HG02970 (cell line): ENCODE measurements around the gene HEATR3.

Source experiments
- ATAC-seq: cut with Tn5 transposase; IDR thresholded peaks from one replicate; pipeline ENCODE4 v1.9.1; 2021; ENCODE audit warnings: mild to moderate bottlenecking, moderate library complexity, moderate number of reproducible peaks; ENCODE audit not compliant: unreplicated experiment, low FRiP score

Gene HEATR3

GRCh38 chr16:50056226-50056625 lies 9.5 kb upstream of the HEATR3 start:
- ATAC-seq: no peak

DNA sequence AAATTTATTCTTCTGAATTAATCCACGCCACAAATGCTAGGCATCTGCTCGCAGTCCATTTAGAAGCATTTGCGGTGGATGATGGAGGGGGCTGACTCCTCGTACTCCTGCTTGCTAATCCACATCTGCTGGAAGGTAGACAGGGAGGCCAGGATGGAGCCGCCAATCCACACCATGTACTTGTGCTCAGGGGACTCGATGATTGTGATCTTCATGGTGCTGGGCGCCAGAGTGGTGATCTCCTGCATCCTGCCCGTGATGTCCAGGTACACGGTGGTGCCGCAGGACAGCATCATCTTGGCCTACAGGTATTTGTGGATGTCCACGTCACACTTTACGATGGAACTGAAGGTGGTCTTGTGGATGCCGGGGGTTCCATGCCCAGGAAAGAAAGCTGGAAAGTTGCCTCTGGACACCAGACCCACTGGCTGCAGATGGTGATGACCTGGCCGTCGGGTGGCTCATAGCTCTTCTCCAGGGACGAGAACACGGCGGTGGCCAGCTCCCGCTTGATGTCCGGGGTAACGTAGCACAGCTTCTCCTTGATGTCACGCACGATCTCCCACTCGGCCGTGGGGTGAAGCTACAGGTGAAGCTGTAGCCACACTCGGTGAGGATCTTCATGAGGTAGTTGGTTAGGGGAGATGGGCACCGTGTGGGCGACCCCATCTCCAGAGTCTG lies 7.5 kb upstream of the HEATR3 start:
- ATAC-seq: no peak

GRCh38 chr16:50059111-50059510 lies 6.7 kb upstream of the HEATR3 start:
- ATAC-seq: no peak

DNA sequence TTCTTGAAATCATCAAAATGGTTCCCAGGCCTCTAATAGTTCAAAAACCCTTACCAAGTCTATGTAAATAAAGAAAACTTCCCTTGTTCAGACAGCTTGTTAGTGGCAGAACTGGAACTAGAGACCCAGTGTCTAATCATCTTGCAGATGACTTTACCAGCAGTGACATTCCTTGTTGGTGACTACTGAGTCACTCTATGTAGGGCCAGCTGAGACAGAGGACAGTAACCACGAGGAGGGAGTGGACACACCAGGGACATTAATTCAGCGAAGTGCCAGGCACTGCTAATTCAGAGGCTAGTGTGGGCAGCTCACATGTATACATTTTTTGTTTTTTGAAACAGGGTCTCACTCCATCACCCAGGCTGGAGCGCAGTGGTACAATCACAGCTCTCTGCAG lies 6.1 kb upstream of the HEATR3 start:
- no peak for ATAC-seq

DNA sequence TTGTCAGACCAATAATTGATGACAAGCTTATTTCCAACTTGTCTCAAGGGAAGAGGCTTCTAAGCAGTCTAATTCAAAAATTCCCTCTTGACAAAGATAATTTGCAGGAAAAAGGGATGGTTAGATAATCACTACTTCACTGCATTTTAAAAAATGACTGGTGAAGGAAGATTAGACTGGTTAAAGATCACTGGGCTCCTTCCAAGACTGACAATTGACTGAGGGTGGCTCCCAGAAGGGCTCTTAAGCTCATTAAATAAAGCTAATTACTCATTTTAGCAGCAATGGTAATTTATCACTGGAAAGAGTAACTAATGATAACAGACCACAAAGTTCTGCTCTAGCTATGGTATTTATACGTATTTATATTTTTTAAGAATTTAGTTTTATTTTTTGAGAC lies 4.4 kb upstream of the HEATR3 start:
- ATAC-seq: no peak

DNA sequence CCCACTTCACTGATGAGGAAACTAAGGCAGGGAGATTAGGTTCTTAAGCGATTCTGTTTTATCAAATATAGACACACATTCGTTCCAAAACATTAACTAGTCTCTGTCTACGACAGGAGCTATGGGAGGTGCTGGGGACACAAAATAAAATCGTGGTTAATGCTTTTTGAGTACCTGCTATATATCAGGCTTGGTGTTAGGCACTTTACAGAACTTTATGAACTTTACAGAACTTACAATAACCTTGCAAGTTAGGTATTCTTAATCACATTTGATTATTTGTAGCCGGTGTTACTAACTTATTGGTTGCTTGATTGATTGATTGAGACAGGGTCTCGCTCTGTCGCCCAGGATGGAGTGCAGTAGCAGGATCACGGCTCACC lies 538 bp upstream of the HEATR3 start:
- no peak for ATAC-seq

DNA sequence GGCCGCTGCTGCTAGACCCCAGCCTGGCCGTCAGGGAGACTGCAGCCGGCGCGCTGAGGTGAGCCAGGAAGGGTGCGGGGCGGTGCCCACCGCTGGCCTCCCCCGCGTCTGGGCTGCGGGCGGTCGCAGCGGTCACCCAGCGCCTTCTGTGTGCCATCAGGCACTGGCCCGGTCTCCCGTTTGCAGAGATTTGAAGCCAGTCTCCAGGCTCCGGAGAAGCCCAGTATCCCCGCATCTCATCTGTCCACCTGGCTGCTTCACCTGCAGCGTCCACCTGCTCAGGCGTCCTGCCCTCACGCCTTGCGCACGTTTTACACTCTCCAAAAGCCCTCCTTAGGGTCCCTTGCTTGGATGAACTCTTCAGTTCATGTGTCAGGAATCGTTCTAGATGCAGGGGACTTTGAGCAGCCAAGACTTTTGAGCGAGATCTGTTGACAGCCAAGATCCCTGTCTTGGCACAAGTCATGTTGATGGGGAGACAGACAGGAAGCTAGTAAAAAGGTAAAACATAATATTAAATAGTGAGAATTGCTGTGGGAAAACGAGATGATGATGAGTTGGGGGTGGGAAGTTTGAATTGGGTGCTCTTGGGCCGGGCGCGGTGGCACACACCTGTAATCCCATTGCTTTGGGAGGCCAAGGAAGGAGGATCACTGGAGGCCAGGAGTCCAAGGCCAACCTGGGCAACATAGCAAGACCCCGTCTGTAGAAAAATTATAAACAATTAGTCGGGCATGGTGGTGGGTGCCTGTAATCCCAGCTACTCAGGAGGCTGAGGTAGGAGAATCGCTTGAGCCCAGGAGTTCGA lies 916 bp downstream of the HEATR3 start:
- ATAC-seq: peak; percentile 4

DNA sequence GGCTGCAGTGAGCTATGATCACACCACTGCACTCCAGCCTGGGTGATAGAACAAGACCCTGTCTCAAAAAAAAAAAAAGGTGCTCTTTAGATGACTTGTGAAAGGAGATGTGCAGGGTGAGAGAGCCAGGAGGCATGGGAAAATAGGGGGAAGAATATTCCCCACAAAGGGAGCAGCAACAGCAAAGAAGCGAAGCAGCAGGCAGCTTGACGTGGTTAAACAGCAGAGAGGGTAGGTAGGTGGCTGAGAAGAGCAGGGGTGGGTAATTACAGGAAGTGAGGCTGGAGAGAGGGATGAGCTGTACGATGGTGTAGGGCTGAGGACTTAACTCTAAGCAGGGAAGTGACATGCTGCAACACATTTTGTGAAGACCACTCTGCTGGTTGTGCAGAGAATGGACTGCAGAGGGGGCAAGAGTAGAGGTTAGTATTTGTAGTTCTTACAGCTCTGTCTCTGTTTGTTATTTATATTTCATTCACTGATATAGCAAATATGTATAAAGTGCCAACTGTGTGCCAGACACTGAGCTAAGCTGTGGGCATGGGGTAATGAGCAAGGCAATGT lies 1.6 kb downstream of the HEATR3 start:
- no peak for ATAC-seq

DNA sequence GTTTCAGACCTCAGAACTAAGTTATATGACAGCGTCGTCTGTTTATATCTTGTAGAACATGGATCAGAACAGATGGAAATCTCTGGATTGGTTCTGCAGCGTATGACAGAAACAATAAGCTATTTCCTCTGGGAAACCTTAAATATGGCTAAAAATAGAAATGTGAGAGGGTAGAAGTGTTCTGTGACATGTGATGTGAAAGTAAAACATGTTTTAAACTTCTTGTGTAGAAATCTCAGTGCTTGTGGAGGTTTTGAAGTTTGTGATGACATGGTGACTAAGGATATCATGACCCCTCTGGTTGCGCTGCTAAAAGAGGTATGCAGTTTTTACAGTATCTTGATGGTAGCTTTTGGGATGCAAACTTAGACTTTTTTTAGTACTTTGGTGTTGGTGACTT lies 2.8 kb downstream of the HEATR3 start:
- no peak for ATAC-seq

DNA sequence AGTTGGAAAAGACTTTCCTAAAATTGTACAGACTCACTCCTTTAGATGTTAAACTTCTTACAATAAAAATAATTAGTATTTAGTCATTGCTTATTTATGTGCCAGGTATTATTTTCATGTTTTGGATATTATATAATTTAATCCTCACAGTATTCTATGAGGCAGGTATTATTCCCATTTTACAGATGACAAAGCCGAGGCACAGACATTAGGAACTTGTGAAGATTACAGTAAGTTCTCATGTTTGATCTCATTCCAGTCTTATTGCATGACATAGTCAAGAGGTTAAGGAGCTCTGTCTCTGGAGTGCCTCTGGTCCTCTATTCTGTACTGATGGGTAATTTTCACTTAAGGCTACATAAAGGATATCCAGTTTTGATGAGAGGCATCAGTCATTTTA lies 3.3 kb downstream of the HEATR3 start:
- ATAC-seq: no peak

DNA sequence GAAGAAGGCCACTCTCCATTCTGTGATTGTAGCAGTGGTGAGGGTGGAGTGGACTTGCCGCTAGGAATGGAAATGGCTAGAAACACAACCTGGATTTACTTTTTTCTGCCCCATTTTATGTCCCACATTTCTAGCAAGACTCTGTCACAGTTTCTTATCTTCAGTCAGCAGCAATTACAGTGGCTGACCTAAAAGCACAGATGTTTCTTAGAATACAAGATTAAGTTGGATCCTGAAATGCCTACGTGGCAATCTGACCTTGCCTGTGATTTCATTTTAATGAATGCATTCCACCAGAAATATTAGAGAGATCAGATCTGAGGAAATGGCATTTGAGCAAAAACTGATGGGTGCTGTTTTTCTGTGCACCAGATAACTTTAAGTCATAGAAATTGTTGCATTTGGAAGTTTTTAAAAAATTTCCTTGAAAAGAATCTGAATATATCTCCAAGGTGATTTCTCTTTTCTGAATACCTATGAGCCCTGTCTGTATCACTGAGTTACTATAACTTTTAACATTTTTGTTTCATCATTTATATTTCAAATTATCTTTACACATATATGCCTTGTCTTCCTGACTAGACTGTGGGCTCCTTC lies 5.4 kb downstream of the HEATR3 start:
- ATAC-seq: no peak

DNA sequence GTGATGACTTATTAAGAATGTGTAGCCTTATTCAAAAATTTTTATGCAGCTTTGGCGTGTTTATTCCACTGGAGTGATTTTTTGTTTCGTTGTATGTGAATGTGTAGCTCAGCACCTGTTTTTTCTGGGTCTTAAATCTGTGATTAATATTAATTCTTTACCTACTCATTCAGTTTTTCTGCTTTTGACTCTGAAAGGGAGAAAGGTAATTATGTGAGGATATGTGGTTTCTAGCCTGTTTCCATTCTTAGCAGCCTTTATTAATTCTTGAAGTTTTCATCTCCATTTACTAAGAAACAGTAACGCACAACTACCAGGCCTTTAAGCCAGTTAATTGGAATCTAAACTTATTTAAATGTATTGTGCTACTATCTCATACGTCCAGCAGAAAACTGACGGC lies 7.0 kb downstream of the HEATR3 start:
- ATAC-seq: no peak

- no peak for ATAC-seq
Observed at GRCh38 chr16:50079397-50080140, 13.8 kb downstream of the HEATR3 start.

DNA sequence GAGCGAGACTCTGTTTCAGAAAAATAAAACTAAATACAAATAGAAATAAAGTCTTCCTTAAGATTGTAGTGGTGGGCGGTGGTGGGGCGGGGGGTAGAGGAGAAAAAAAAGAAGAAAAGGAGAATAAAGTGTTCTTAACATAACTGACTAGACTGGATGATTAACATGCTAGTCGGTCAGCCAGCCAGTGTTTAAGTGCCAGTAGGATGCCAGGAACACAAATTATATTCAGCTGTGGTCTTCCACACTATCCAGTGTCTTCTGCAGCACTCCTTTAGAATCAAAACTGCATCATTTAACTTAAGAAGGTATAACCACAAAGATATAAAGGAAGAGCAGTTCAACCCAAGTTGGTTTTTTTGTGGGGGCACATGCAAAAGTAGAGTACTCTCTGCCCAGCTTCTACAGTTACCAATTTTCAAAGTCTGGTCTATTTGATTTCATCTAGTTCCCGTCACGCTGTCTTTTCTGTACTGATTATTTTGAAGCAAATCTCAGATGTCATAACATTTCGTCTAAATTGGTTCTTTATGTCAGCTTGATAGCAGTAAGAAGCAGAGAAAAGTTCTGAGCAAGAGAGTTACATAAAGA lies 15.8 kb downstream of the HEATR3 start:
- ATAC-seq: no peak

GRCh38 chr16:50083996-50084395 lies 18.2 kb downstream of the HEATR3 start:
- ATAC-seq: no peak

- no peak for ATAC-seq
Observed at GRCh38 chr16:50086176-50086575, 20.4 kb downstream of the HEATR3 start.

DNA sequence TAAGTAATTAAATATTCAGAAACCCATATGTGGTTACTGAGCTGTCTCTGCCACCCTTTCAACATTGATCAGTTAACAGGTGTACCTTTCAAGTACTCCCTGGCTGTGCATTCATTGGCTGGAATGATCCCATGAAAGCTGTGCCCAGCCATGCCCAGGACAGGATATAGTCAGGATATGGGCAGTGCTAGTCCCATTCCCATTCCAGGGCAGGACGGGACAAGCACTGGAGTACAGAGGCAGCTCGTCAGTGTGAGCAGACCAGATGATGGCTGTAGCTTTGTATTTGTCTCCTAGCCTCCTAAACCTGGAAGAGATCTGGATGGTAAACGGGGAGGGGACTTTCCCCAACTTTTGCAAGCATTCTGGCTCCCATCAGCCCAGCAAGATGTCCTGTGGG lies 22.5 kb downstream of the HEATR3 start:
- ATAC-seq: no peak

DNA sequence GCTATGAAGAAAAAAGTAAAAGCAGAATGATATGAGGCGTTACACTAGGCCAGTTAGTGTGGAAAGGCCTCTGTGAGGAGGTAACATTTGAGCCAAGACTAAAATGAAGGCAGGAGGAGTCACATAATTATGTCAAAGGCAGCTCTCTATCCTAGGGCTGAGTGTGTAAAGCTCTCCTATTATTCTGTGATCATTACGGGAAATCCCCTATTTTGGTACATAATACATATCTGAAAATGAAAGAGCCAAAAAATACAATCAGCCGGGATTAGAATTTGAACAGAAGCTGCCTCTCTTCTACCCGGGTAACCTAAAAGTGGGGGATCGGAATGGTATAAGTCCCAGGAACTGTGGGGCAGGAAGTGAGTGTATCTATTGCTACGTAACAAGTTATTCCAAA lies 27.1 kb downstream of the HEATR3 start:
- ATAC-seq: no peak

- ATAC-seq: no peak
Observed at GRCh38 chr16:50093607-50094539, 28.1 kb downstream of the HEATR3 start.
